Stimulated activated CD4-positive, alpha-beta T cell treated with anti-CD3 and anti-CD28 coated beads, Interleukin-1b, Interleukin-23, amount 100 ng/mL, for 48 hours (primary cell): Measurements from ENCODE around the gene RALGAPA1.
"Not testable (repeated sequence)": the region's sequence is repeated elsewhere in the genome, so short reads cannot be mapped to it uniquely, and the experiment has no call there.

Experiments used
- DNase-seq: peaks from one replicate; pipeline ENCODE4 v3.0.0-alpha.2; 2020

The RALGAPA1 gene

DNA sequence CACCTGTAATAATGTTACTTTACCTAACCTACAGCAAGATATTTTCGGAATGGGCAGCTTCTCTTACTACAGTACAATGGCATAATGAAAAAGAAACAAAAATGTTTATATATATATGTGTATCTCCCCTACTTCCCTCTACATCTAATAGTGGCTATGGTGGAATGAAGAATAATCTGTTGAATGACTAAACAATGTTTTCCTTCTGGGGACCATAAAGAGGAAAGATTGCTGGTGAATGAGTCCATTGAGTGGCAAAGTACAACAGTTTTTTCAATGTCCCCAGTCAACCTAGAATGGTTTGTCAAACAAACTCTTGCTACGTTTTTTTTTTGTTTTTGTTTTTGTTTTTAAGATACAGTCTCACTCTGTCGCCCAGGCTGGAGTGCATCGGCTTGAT lies 47.2 kb downstream of the RALGAPA1 start:
- no peak for DNase-seq

- no peak for DNase-seq
Observed at GRCh38 chr14:35760143-35760542, 49.0 kb downstream of the RALGAPA1 start.

- DNase-seq: no peak
Observed at GRCh38 chr14:35758523-35759129, 50.5 kb downstream of the RALGAPA1 start.

- no peak for DNase-seq
Observed at GRCh38 chr14:35754671-35755070, 54.4 kb downstream of the RALGAPA1 start.

DNA sequence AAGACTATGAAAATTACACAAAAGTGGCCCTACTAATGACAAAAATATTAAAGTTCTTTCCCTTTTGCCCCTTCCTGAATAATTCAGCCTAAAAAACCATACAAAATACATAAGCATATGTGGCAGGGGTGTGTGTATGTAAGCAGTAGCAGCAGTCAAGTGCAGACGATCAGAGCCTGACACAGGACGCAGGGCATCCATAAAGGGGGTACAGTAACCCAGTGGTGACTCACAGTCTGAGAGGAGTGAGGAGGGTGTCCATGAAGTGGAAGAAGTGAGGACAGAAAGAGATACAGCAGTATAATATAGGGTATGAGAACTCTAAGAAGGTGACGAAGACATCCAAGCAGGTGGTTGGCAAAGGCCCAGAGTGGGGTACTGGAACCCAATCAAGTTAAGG lies 56.7 kb downstream of the RALGAPA1 start:
- DNase-seq: no peak

GRCh38 chr14:35750202-35750904 lies 58.7 kb downstream of the RALGAPA1 start:
- DNase-seq: no peak

- no peak for DNase-seq
Observed at GRCh38 chr14:35747379-35747778, 61.7 kb downstream of the RALGAPA1 start.

DNA sequence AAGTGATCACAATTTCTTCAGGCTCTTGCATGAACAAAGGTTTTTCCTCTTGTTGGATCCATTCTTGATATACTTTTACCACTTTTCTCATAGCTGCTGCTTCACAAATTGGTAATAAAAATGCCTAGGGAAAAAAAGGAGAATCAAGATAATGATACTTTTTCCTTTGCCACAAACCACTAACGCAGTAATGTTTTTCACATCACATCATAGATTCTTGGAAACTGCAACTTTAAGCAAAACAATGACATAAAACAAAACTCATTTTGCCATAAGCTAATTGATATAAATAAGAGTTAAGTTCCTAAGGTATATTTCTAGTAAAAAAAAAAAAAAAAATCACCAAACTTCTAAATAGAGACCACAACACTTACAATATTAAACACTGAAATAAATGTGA lies 66.7 kb downstream of the RALGAPA1 start:
- DNase-seq: no peak

DNA sequence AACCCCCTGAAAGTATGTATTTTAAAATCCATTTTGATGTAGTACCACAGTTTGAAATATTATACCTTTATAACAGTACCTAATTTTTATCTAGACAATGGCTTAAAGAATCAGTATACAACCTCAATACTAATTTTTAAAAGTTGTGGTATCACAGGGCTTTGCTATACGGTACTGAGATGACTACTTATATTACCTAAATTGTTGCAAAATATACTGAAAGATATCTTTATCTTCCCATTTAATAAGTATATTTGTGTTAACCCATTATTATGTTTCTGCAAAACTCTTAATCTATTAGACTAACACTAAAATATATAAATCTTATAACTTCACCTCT lies 67.1 kb downstream of the RALGAPA1 start:
- no peak for DNase-seq

DNA sequence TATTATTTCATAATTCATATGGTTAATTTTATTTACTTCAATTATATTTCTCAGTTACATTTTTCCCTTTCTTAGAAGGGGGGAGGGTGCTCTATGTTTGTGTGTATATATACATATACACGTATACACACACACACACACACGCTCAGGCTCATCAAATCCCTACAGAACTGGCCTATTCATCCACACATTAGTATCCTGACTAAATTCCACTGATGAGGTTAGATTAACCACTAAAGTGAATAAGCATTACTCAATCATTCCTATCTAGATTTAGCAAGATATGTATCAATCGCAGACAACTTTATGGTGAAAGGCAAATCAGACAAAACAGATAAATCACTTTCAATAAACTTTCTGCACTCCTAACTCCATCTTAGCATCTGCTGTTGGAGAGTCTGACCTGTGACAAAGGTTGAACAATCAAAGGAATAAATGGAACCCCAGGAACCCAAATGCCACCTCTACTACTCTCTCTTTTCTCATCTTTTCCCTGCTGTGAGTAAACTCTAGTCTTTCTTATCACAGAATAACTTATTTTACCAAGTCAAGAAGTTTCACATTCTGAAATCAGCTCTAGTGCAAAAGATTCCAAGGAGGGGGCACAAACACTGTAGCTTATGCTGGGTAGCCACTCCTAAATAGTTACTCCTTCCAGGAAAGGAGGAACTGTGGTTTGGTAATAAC lies 67.6 kb downstream of the RALGAPA1 start:
- DNase-seq: no peak

DNA sequence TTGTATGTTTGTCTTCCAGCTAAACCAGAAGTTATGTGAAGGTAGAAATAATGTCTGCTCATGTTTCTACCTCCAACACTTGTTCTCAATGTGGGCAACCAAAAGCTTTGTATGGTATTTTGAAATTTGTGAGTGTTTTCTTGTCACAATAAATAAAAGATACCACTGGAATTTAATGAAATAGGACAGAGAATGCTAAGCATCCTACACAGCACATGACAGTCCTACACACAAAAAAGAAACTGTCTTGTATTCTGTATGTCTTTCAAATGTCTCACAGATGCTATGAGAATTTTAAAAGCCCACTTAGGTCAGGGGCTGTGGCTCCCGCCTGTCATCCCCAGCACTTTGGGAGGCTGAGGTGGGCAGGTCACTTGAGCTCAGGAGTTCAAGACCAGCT lies 68.9 kb downstream of the RALGAPA1 start:
- no peak for DNase-seq

GRCh38 chr14:35735163-35735562 lies 73.9 kb downstream of the RALGAPA1 start:
- not testable (repeated sequence) for DNase-seq

GRCh38 chr14:35733510-35733909 lies 75.6 kb downstream of the RALGAPA1 start:
- not testable (repeated sequence) for DNase-seq

DNA sequence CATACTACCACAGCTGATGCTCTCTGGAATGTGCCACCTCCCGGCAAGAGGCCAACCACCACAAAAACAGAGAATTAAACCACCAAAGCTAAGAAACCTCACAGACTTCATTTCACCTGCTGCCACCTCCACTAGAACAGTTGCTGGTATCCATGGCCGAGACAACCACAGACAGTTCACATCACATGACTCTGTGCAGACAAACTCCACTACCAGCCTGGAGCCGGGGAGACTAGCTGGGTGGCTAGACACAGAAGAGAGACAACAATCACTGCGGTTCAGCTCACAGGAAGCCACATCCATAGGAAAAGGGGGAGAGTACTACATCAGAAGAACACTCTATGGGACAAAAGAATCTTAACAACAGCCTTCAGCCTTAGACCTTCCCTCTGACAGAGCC lies 78.2 kb downstream of the RALGAPA1 start:
- DNase-seq: no peak

DNA sequence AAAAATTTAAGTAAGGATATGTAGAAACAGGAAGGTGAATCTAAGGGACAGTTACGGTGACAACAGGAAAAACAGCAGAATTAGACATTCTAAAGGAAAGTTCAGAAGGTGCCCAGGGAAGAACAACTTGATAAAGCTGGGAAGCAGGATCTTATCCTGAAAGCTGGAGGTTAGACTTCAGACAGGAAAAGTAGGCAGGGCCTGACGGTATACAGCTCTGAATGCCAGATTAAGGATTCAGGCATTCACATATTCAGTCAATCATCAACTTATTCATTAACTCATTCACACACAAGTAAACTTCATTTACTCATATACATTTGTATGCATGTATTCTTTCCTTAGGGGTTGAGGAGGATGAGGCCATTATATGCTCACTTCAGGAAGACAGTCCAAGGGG lies 81.3 kb downstream of the RALGAPA1 start:
- DNase-seq: no peak

- no peak for DNase-seq
Observed at GRCh38 chr14:35725930-35726329, 83.2 kb downstream of the RALGAPA1 start.

DNA sequence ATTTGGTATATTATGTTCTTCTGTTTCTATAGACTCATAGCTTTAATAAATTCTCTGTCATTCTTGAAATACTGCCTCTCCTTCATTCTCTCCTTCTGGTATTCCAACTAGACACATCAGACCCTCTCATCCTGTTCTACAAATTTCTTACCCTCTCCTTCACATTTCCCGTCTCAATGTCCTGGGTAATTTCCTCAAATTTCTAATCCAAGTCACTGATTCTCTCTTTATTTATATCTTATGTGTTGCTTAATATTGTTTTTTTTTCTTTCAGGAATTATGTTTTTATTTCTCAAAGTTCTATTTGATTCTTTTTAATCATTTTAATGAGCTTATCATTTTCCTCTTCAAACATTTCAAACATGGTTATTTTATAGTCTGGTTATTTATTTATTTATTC lies 94.0 kb downstream of the RALGAPA1 start:
- DNase-seq: no peak

- no peak for DNase-seq
Observed at GRCh38 chr14:35712466-35712865, 96.6 kb downstream of the RALGAPA1 start.

DNA sequence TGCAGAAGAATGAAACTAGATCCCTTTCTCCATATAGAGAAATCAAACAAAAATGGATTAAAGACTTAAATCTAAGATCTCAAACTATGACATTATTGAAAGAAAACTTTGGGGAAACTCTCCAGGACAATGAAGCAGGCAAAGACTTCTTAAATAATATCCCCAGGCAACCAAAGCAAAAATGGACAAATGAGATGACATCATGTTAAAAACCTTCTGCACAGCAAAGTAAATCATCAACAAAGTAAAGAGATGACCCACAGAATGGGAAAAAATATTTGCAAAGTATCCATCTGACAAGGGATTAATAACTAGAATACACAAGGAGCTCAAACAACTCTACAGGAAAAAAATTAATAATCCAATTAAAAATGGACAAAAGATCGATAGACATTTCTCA lies 101.0 kb downstream of the RALGAPA1 start:
- DNase-seq: no peak

GRCh38 chr14:35705636-35706035 lies 103.5 kb downstream of the RALGAPA1 start:
- DNase-seq: no peak

DNA sequence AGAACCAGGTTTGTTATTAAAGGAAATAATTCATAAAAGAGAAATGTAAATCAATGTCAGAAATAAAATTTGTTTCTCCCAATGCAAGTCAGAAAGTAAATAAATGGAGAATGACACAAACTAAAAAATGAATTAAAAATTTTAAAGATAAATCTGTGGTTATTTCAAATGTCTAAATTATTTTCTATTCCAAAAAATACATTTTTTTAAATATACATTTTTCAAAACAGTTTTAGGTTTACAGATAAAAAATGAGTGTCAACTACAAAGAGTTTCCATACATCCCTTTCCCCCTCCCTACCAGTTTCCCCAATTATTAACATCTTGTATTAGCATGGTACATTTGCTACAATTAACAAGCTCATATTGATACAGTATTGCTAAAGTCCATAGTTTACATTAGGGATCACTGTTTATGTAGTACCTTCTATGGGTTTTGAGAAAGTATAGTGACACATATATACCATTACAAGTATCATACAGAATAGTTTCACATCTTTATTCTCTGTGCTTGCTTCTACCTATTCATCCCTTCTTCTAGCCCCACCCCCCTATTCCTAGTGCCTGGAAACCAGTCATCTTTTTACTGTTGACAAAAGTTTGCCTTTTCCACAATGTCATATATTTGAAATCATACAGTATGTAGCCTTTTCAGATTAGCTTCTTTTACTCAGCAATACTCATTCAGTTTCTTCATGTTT lies 104.2 kb downstream of the RALGAPA1 start:
- DNase-seq: no peak

GRCh38 chr14:35701531-35701930 lies 107.6 kb downstream of the RALGAPA1 start:
- DNase-seq: no peak

GRCh38 chr14:35699791-35700444 lies 109.2 kb downstream of the RALGAPA1 start:
- no peak for DNase-seq
